ENCODE results near the gene NDUFAB1.
"Not testable (repeated sequence)": the region's sequence is repeated elsewhere in the genome, so short reads cannot be mapped to it uniquely, and the experiment has no call there.

Gene NDUFAB1

GRCh38 chr16:23556881-23557778 lies 39.0 kb downstream of the NDUFAB1 start, which contains the start of the genes EARS2 and UBFD1:
TSS of gene EARS2 (minus strand) at chr16:23557350. CDS start at chr16:23557343, 7 bp downstream.
TSS of gene UBFD1 (plus strand) at chr16:23557727. CDS start at chr16:23557743, 16 bp downstream.
- peak; percentile 51 for FAIRE-seq
- DNase-seq (ENCODE audit: insufficient read length, low spot score): peak; percentile 94

GRCh38 chr16:23554536-23554935 lies 41.6 kb downstream of the NDUFAB1 start:
- DNase-seq (ENCODE audit: insufficient read length, low spot score) (no peak), FAIRE-seq (no peak)

- FAIRE-seq (no peak), DNase-seq (ENCODE audit: insufficient read length, low spot score) (no peak)
Measured at GRCh38 chr16:23552161-23552560, 44.0 kb downstream of the NDUFAB1 start.

- FAIRE-seq (no peak), DNase-seq (ENCODE audit: insufficient read length, low spot score) (no peak)
Measured at GRCh38 chr16:23549938-23550337, 46.2 kb downstream of the NDUFAB1 start.

- FAIRE-seq: no peak
- DNase-seq (ENCODE audit: insufficient read length, low spot score): no peak
Measured at GRCh38 chr16:23544436-23544835, 51.7 kb downstream of the NDUFAB1 start.

GRCh38 chr16:23540817-23541178 lies 55.3 kb downstream of the NDUFAB1 start:
- not testable (repeated sequence) for DNase-seq (ENCODE audit: insufficient read length, low spot score); FAIRE-seq

GRCh38 chr16:23539984-23540816 lies 55.9 kb downstream of the NDUFAB1 start:
- DNase-seq (ENCODE audit: insufficient read length, low spot score) (no peak), FAIRE-seq (no peak)

- no peak for DNase-seq (ENCODE audit: insufficient read length, low spot score)
- FAIRE-seq: no peak
Measured at GRCh38 chr16:23538919-23539278, 57.2 kb downstream of the NDUFAB1 start.

GRCh38 chr16:23537390-23537789 lies 58.7 kb downstream of the NDUFAB1 start:
- DNase-seq (ENCODE audit: insufficient read length, low spot score) (no peak), FAIRE-seq (no peak)

- DNase-seq (ENCODE audit: insufficient read length, low spot score): no peak
- FAIRE-seq: no peak
Measured at GRCh38 chr16:23535901-23536300, 60.2 kb downstream of the NDUFAB1 start.

GRCh38 chr16:23534868-23535860 lies 61.0 kb downstream of the NDUFAB1 start:
- no peak for DNase-seq (ENCODE audit: insufficient read length, low spot score)
- FAIRE-seq: no peak

- DNase-seq (ENCODE audit: insufficient read length, low spot score) (no peak), FAIRE-seq (no peak)
Measured at GRCh38 chr16:23532448-23532847, 63.7 kb downstream of the NDUFAB1 start.

All from HTR-8/SVneo (cell line).